ENCODE data around the gene CDC34. TPM values are rescaled to one million over a fixed set of nuclear protein-coding genes. Genes with fewer than 3 reads are reported as not detected.
A peak's percentile ranks its signal among the peaks of the same experiment; 100 is the strongest.

Gene CDC34
- total and polyA plus RNA-seq, 9 of the 15 experiments (the other 6 are each of a cell fraction or from before 2014, with no cell fraction given) = 0.80 to 203 (median 65.5) TPM

GRCh38 chr19:532561-533363 is 1.2 kb downstream of the CDC34 start (continued):
- TF ChIP-seq NR2C1 (IDR thresholded peaks at IDR 0.05) (peak; percentile 82), NR2C1 (tag; IDR thresholded peaks at IDR 0.05) (peak; percentile 75), CHD1 (IDR thresholded peaks at IDR 0.05; ENCODE audit: low read length) (peak; percentile 3), SMARCA5 (IDR thresholded peaks at IDR 0.05) (no peak), NBN (IDR thresholded peaks at IDR 0.05; ENCODE audit: low read depth) (0 out of 2 replicates have a peak, but pooled peaks have one; percentile 44), LEF1 (IDR thresholded peaks at IDR 0.05) (no peak), ZNF239 (CRISPR knock-in tag; IDR thresholded peaks at IDR 0.05) (no peak), ZNF77 (CRISPR knock-in tag; IDR thresholded peaks at IDR 0.05) (no peak), ZNF449 (CRISPR knock-in tag; IDR thresholded peaks at IDR 0.05) (no peak), CEBPG (CRISPR knock-in tag; IDR thresholded peaks at IDR 0.05) (no peak), CEBPG (tag; conservative IDR thresholded peaks at IDR 0.05 in 1 of 2, IDR thresholded peaks at IDR 0.05 in 1 of 2) (no peak), ZNF518B (CRISPR knock-in tag; IDR thresholded peaks at IDR 0.05) (no peak), FUS (optimal IDR thresholded peaks at IDR 0.05; ENCODE audit: low read depth, low read length) (no peak), SAP30 (IDR thresholded peaks at IDR 0.05; ENCODE audit: borderline replicate concordance, insufficient read depth, low read depth, low read length, poor library complexity, severe bottlenecking) (peak; percentile 48), MTA1 (IDR thresholded peaks at IDR 0.05; ENCODE audit: borderline replicate concordance) (no peak), ETV5 (CRISPR knock-in tag; IDR thresholded peaks at IDR 0.05; ENCODE audit: low read depth) (peak; percentile 59; the same call in 1 of the 2 replicates), SLC30A9 (CRISPR knock-in tag; IDR thresholded peaks at IDR 0.05) (no peak), PRMT5 (CRISPR knock-in tag; IDR thresholded peaks at IDR 0.05) (no peak), CBX3 (IDR thresholded peaks at IDR 0.05; ENCODE audit: borderline replicate concordance in 1 of 2, low read length in 2 of 2) (no peak), SIN3A (IDR thresholded peaks at IDR 0.05; ENCODE audit: borderline replicate concordance in 2 of 2, control insufficient read depth in 1 of 2, low read depth in 2 of 2, low read length in 2 of 2) (peak; percentile 78 to 84; a peak in 2 of 4 replicates), E2F6 (IDR thresholded peaks at IDR 0.05; ENCODE audit: borderline replicate concordance in 1 of 2, extremely low read depth in 1 of 2, insufficient read depth in 1 of 2, insufficient read length in 1 of 2, low read depth in 1 of 2, low read length in 1 of 2, poor library complexity in 1 of 2, severe bottlenecking in 1 of 2) (peak in 1 of 2 experiments; percentile 55), PHF21A (IDR thresholded peaks at IDR 0.05; ENCODE audit: borderline replicate concordance, low read depth) (peak; percentile 17; the same call in 1 of the 2 replicates), ZKSCAN3 (CRISPR knock-in tag; IDR thresholded peaks at IDR 0.05) (no peak)

All from K562 (cell line).